Right ventricle myocardium inferior (tissue), 1 donor: ENCODE results near the gene VEGFC. TPM values are rescaled to one million over a fixed set of nuclear protein-coding genes. Genes with fewer than 3 reads are reported as not detected.

Source experiments
- ATAC-seq: fragments of 200-7000 bp; cut with Tn5 transposase; one replicate; pipeline ENCODE4 v1.9.1; 2020; ENCODE audit warnings: mild to moderate bottlenecking, moderate library complexity
- DNase-seq: peaks from one replicate; pipeline ENCODE4 v3.0.0; 2021; ENCODE audit errors: missing footprints
- intact Hi-C: fragments of 100-400 bp; cut with DNase I; formaldehyde crosslinking; loops from one replicate; pipeline ENCODE4 v1.11.0; 2022
- total RNA-seq: library from RNA; stranded (reverse); fragmentation: NEBNext Ultra II Directional; extraction: Animal tissue kit (Norgen Biotek cat#: 25700); gene quantifications from one replicate; pipeline ENCODE4 v1.2.1, GENCODE V29; 2021
- donor health status: DM: no; HTN: yes; CAD: no; lungs with severe emphysema.

VEGFC gene
- total RNA-seq, 1 donor from 2014 or later: 6.0 TPM

DNA sequence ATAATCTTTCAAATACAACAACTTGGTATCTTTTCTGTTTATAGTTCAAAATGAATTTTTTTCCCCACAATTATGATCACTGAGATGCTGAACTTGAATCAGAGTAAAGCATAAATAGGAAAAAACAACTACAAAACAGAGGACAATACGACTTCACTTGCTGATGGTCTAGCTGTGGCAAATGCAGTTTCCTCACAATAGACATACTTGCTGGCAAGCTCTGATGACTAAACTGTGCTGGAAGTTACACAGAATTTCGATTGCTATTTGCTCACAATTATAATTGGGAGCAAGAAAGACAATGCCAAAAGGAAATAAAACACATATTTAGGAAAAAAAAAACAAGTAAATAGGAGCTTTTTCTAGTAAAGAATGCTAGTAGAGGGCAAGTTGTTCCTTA lies 14.7 kb downstream of the VEGFC start:
- ATAC-seq (no peak), DNase-seq (no peak)
- intact Hi-C loops: no loop called here

DNA sequence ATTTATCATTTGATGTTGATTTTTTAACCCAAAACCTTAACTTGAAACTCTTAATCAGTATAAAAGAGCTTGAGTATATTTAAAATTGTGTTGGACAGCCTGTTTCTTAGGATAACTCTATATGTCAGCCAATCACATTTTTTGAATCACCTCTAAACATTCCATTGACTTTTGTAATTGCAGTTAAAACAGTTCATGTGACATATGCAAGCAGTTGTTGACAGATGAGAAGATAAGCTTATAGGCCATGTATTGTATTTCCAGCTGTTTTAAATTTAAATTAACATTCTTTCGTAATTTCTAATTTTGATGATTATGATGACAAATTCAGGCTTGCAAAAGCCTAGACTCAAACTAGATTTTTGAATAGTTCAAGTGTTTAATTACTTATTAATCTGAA lies 17.4 kb downstream of the VEGFC start:
- intact Hi-C loops: no loop called here
- ATAC-seq (no peak), DNase-seq (no peak)

DNA sequence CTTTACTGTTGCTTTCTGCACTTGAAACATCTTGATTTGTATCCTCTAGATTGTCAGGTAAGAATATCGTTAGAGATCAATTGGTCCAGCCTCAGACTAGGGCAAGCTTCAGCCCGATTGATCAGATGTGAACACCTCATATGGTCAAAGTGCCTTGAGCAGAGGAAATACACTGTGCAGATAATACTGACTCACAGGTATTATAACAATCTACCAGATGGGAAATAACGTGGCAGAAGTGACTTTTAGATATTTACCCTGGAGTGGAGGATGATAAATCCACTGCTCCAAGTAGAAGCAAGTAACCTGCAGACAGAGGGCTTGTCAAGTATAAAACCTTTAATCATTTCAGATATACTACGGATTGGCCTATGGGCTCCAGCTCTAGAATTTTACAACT lies 17.9 kb downstream of the VEGFC start:
- no peak for DNase-seq
- no peak for ATAC-seq
- intact Hi-C loops: no loop called here

DNA sequence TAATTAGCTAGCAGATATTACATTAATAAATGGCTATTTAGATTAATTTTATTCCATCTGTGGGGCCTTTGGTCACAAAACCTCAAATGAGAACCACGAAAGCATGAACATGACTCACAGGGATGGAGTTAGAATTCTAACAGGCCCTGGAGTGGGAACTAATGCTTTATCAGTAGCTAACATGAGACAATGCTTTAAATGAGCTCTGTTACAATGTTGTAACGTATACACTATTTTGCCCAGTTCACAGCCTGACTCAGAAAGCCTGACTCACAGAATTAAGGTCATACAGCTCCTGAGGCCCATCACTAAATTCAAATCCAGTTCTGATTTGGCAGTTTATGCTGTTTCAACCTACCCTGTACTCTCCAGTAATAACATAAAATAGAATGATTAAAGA lies 23.2 kb downstream of the VEGFC start:
- no peak for DNase-seq
- intact Hi-C loops: no loop called here
- ATAC-seq: no peak

DNA sequence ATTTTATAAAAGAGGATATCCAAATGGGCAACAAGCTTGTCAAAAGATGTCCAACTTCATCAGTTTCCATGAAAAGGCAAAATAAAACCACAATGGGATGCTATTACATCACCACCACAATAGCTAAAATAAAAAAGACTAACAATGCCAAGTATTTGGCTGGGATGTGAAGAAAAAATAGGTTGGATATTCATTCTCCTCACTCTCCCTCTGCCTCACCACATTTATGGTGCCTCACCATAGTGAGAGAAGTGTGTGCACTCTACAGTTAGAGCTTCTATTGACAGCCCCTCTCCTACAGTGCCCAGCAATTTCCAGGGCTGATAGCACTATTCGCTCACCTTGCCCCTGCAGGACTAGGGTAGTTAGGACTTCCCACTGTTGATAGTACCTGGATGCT lies 25.5 kb downstream of the VEGFC start:
- ATAC-seq (no peak), DNase-seq (no peak)
- intact Hi-C loops: no loop called here

DNA sequence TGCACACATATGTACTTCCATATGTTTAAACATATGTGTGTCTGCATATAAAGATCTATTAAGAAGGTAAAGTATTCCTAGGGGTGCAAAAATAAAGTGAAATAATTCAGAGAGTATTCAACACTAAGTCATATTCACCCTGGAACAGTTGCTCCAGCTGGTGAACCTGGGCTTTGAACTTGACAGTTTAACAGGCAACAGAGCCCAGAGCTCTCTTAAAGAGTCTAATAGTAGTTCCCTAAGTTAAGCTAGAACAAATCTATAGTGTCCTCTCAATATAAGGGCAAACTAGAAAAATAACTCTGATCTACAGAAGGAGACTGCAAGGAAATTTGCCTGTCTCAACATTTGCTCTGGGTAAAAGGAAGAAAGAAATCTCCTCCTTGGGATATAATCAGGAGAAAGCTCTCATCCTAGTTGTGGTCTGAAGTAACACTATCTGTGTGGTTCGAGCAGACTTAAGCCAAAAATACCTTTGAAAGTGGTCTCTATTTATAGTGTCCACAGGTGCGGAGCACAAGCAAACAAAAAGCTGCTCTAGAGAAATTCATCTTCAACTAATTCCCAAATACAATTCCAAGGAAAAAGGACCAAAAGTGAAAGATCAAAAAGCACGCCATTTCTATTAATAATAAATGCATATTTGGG lies 29.9 kb downstream of the VEGFC start:
- ATAC-seq (no peak), DNase-seq (no peak)
- intact Hi-C loops: no loop called here

DNA sequence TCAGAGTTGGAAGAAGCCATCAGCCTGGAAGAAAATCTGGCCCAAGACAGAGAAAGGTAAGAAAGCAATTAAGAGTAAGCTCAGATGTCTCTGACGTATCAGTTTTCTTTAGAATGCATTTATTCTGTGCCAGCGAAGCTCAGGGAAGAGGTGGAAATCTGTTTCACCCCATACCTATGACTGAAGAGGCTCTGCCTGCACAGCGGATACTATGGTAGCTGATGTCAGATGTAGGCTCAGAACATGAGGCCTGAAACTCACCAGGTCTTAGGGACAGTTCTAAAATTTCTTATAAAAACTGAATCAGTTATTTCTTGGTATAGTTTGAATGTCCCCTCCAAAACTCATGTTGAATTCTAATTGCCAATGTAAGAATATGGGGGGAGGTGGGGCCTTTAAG lies 30.9 kb downstream of the VEGFC start:
- DNase-seq (no peak), ATAC-seq (no peak)
- intact Hi-C loops: no loop called here

DNA sequence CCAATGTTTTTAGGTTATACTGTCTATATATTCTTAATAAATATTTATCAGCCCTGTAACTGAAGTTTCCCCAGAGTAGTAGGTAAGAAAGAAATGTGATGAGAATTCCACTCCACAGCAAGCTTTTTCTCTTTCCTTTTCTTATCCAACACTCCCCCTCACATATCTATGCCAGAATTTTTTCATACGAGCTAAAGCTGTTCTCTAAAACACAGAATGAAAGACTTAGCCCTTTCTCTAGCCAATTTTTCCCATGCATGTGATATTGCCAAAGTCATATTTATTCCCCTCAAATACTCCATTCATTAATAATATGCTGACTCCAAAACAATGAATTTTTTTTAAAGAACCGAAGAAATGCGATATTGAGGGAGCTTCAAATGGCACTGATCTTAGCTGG lies 32.3 kb downstream of the VEGFC start:
- no peak for ATAC-seq
- intact Hi-C loops: no loop called here
- no peak for DNase-seq

DNA sequence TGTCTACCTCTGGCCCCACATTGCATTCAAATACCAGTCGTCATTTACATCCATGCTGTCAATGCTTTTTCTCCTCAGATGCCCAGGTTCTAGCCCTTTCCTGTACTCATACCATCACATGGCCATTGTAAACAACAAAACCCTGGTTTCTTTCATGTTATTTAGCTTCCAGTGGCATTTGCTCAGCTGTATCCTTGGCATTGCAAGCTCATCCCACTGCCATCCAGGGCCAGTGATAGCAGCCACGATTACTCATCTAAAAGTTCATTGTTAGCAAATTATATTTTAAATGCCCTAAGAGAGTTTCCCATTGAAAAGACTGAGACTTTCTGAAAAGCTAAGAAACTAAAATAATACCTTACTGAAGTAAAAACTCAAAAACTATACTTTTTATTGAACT lies 34.0 kb downstream of the VEGFC start:
- no peak for ATAC-seq
- intact Hi-C loops: no loop called here
- no peak for DNase-seq

DNA sequence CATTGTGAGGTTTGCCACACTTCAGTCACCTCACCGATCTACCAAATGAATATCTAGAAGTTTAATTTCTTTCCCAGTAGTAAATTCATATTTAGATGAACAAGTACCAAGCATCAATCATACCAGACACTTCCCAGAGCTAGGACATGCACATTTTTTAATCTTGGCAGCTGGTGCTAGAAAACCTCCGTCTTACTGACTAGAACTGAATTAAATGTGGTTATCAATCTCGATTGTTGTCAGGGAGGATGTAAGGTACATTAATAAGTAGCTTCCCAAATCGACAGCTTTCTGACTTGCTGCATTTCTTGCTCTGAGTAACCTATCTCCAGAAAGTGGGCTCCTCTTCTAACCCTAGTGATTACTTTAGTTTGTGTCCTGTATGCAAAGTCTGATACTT lies 34.4 kb downstream of the VEGFC start:
- DNase-seq (no peak), ATAC-seq (no peak)
- intact Hi-C loops: no loop called here

DNA sequence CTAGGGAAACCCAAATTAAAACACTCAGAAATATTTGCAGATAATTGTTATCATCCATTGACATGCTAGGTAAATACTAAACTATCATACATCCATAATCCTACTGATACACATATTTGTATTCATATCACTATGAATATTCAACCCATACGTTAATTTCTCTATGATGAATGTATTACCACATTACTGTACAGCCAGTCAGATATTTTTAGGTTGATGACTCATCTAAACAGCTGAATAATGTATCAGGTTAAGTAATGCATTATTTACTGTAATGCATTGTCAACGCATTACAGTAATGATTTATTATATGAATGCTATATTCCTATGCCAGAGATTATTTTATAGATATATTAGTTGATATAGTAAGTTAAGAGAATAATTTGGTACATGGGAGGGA lies 37.1 kb downstream of the VEGFC start:
- DNase-seq: no peak
- no peak for ATAC-seq
- intact Hi-C loops: no loop called here

DNA sequence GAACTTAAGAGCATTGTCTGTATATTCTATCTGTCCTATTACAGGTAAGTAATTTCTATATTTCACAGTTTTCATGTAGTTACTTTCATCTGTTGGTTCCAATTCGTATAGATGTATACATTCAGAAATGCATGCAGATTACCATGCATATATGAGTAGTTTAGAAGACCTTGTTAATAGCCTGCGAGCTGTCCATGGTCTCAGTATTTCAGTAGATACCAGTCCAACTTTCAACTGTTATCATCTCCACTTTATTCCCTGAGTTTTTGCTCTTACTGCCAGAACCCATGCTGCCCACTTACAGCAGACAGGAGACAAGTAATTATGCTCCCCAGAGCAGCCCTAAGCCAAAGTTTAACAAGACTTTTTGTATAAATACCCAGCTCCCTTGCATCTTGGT lies 37.7 kb downstream of the VEGFC start:
- DNase-seq: no peak
- intact Hi-C loops: no loop called here
- ATAC-seq: no peak

DNA sequence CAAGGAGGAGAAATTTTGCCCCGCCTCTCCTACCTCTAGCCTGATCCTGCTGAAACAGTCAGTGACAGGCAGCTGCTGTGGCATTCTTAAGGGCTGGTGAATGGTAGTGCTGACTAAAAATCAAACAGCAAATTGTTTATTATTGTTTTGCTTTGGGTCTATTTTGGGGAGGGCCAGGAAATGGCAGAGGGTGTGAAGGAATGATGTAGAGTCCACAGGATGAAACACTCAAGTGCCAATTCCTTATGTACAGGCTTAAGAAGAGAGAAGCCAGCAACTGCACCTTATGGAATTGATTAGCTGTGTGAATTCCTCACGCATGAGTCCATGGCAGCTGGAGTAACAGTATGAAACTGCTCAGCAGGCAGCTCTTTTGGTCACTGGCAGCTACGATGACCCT lies 39.7 kb downstream of the VEGFC start:
- intact Hi-C loops: no loop called here
- no peak for ATAC-seq
- DNase-seq: no peak

DNA sequence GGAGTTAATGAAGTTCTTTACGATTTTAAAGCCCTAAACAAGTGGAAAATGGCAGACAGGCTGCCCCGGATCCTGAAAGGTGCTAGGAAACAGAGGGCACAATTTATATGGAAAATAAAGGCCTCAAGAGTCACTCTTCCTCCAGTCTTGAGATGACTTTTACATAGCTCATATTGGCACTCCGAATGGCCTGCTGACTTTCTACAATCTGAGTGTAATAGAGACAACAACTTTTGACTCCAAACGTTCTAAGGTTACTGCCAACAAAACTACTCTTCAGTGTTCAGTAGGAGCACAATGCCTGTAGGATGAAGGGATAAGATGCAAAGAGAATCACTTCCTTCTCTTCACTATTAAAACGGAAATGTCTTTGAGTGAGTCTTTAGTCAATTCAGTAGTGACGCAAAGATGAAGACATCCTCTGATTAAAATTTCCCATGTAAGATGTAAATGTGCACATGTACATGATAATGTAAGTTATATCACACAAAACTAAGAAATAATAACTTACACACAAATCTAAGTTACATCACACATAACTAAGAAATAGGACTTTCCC lies 40.5 kb downstream of the VEGFC start:
- no peak for DNase-seq
- no peak for ATAC-seq
- intact Hi-C loops: no loop called here

DNA sequence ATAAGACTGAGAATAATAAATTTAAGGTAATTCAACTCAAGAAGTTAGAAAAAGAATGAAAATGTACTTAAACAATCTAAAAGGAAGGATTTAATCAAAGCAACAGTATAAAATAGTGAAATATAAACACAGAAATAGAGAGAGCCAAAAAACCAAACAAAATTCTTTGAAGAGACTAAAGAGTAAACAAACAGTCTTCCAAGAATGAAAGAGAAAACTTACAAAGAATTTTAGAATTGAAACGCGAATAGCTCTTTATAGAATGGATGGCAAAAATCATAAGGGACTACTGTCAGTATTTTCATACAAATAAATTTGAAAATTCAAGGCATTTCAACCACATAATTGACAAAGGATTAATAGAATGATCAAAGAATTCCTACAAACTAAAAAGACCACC lies 41.7 kb downstream of the VEGFC start:
- intact Hi-C loops: no loop called here
- ATAC-seq: no peak
- DNase-seq: no peak

DNA sequence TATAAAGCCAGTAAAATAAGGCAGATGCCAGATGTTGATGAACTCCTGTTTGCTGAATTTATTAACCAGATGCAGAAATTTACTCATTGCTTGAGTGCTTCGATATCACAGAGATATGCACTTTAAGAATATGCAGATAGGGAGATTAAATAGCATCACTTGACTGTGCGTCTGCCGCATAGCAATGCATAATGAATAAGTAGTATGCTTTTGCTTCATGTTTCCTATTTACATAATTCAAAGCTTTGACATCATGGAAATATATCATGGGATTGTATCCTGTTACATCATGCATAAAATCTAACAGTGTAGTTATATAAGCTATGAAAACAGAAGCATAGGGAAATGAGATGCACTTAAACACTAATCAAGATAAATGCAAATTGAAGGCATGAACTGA lies 45.9 kb downstream of the VEGFC start:
- ATAC-seq (no peak), DNase-seq (no peak)
- intact Hi-C loops: no loop called here

DNA sequence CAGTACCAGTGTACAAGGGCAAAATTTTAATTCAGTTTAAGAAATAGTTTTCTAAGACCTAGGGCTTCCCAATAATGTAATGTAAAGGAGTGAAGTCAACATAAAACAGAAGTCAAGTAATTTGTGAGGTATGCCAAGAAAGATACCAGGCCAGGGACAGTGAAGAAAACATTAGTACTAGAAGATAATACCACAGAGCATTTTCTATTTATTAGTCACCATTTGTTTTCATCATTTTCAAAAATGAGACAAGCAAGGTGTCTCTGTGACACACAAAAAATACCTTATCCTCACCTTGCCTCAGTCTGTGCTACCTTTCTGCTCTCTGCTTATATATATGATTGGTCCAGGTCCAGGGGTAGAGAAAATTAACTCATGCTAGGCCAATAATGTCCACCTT lies 46.8 kb downstream of the VEGFC start:
- intact Hi-C loops: no loop called here
- ATAC-seq (no peak), DNase-seq (no peak)

DNA sequence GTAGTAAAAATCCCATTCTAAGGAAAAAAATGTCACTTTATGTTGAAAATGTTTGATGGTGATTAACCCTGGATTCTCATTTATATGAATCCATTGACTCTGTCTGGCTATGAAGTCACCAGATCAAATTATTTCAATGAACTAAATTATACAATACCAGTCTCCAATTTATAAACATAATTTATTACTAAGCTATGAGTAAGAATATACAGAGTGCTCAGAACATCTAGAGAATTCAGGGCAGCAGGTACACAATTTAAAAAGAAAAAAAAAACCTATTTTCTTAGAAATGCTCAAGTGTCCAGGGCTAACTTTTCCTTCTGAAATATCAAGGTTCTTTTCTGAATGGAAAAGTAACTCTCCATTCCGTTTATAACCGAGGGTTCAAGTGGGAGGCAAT lies 48.6 kb downstream of the VEGFC start:
- DNase-seq (no peak), ATAC-seq (no peak)
- intact Hi-C loops: no loop called here

DNA sequence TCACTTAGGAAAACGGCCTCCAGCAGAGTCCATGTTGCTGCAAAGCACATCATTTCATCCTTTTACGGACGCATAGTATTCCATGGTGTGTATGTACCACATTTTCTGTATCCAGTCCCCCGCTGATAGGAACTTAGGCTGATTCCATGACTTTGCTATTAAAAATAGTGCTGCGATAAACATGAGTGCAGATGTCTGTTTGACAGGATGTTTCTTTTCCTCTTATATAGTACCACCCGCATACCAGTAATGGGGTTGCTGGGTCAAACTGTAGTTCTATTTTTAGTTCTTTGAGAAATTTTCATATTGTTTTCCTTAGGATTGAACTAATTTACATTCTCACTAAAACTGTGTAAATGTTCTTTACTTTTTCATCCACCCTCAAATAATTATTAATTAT lies 50.5 kb downstream of the VEGFC start:
- intact Hi-C loops: no loop called here
- DNase-seq (no peak), ATAC-seq (no peak)

DNA sequence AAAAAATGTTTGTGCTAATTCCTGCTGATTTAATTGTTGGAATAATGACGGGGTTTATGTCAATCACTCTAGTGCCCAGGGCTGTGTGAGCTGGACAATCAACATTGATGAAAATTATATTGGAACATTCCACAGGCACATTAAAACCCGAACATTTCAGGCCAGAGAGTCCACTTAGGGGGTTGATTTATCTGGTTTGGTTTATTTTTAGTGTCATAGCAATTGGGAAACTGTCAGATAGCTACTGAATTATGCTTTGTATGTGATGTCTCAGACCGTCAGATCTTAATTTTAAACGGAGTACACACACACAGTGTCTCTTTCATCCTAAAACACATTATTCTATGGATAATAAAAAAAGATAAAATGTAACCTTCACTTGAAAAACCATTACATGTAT lies 51.5 kb downstream of the VEGFC start:
- no peak for DNase-seq
- intact Hi-C loops: no loop called here
- no peak for ATAC-seq

DNA sequence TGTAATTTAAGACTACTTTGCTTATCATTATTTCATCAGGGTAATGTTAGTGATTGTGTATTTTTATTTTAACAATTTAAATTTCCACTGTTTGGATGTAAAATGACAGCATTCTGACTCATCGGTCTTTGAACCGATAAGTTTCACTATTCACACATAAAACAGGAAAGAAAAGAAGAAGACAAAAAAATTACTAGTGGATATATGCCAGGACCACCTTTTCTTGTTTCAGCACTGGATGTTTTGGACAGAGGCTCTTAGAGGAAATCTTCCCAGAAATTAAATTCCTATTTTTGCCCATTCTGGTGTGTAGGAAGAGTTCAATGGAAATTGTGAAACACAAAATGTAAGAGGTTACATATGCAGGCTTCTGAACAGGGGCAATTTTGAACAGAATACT lies 57.4 kb downstream of the VEGFC start:
- no peak for DNase-seq
- intact Hi-C loops: no loop called here
- ATAC-seq: no peak
